Mesendoderm (in vitro differentiated cells): Measurements from ENCODE around the gene C12orf43.

Source experiments
- DNase-seq: peaks from one replicate; pipeline ENCODE4 v3.0.0; 2013
- H2AK5ac ChIP-seq: 2 replicates; pipeline ENCODE4 v1.6.1; 2013; ENCODE audit warnings: low read length, inconsistent platforms
- H2BK120ac ChIP-seq: 2 replicates; pipeline ENCODE4 v1.6.1; 2013; ENCODE audit warnings: low read depth, mild to moderate bottlenecking, low read length, moderate library complexity, mixed read lengths
- H2BK15ac ChIP-seq: replicated peaks from 2 replicates; pipeline ENCODE4 v1.6.1; 2013; ENCODE audit warnings: low read depth, mild to moderate bottlenecking, moderate library complexity
- H2BK5ac ChIP-seq: 2 replicates; pipeline ENCODE4 v1.6.1; 2013; ENCODE audit warnings: low read length, inconsistent platforms
- H3K18ac ChIP-seq: 2 replicates; pipeline ENCODE4 v1.6.1; 2013; ENCODE audit warnings: mild to moderate bottlenecking, low read length, mixed read lengths
- H3K23ac ChIP-seq: one replicate; pipeline ENCODE4 v1.6.1; 2013; ENCODE audit warnings: low read length
- H3K27ac ChIP-seq: 2 replicates; pipeline ENCODE4 v1.5.1; 2013; ENCODE audit warnings: low read depth, mild to moderate bottlenecking, inconsistent platforms, low read length, moderate library complexity
- H3K27me3 ChIP-seq: 2 replicates; pipeline ENCODE4 v1.6.1; 2013; ENCODE audit warnings: low read length, control low read depth, mild to moderate bottlenecking, inconsistent platforms; ENCODE audit not compliant: insufficient read depth, poor library complexity
- H3K36me3 ChIP-seq: 2 replicates; pipeline ENCODE4 v1.6.1; 2013; ENCODE audit warnings: low read length, inconsistent platforms; ENCODE audit not compliant: control insufficient read depth, insufficient read depth
- H3K4ac ChIP-seq: one replicate; pipeline ENCODE4 v1.6.1; 2013; ENCODE audit warnings: low read depth, mild to moderate bottlenecking, low read length, moderate library complexity
- H3K4me1 ChIP-seq: 2 replicates; pipeline ENCODE4 v1.6.1; 2013; ENCODE audit warnings: low read depth, low read length, inconsistent platforms; ENCODE audit not compliant: control insufficient read depth
- H3K4me2 ChIP-seq: 2 replicates; pipeline ENCODE4 v1.6.1; 2013; ENCODE audit warnings: low read length
- H3K4me3 ChIP-seq: 2 replicates; pipeline ENCODE4 v1.5.1; 2013; ENCODE audit warnings: mild to moderate bottlenecking, low read length
- H3K56ac ChIP-seq: one replicate; pipeline ENCODE4 v1.6.1; 2013; ENCODE audit warnings: low read length
- H3K79me1 ChIP-seq: 2 replicates; pipeline ENCODE4 v1.6.1; 2013; ENCODE audit warnings: low read length, inconsistent platforms
- H3K79me2 ChIP-seq: 2 replicates; pipeline ENCODE4 v1.6.1; 2013; ENCODE audit warnings: mild to moderate bottlenecking, low read length; ENCODE audit not compliant: control insufficient read depth, insufficient read depth
- H3K9ac ChIP-seq: 2 replicates; pipeline ENCODE4 v1.6.1; 2013; ENCODE audit warnings: low read length, inconsistent platforms
- H4K5ac ChIP-seq: one replicate; pipeline ENCODE4 v1.6.1; 2013; ENCODE audit warnings: low read length
- H4K8ac ChIP-seq: one replicate; pipeline ENCODE4 v1.6.1; 2013; ENCODE audit warnings: low read depth, mild to moderate bottlenecking, control low read depth, low read length, moderate library complexity
- WGBS: extraction: QIAGEN DNeasy Blood & Tissue Kit; methylation state at CpG from one replicate; pipeline ENCODE4 v1.1.7; 2013; ENCODE audit warnings: low lambda C conversion rate, missing lambda C conversion rate; ENCODE audit not compliant: insufficient coverage; ENCODE audit errors: extremely low coverage; 5-methylcytosine and 5-hydroxymethylcytosine counted together

C12orf43 gene

GRCh38 chr12:120959111-120959878 is 57.0 kb downstream of the C12orf43 start:
- no CpG with 5 or more reads among the region's 13 CpGs for WGBS
- no peak overlapping the region for H4K5ac ChIP-seq
- no peak overlapping the region for H3K18ac ChIP-seq
- no peak overlapping the region for H3K9ac ChIP-seq
- H3K4me2 ChIP-seq: no peak overlapping the region
- no peak overlapping the region for H4K8ac ChIP-seq
- no peaks in the 10 kb centered on the region for H3K27me3 ChIP-seq
- no peaks in the 10 kb centered on the region for H3K36me3 ChIP-seq
- no peak overlapping the region for H2BK5ac ChIP-seq
- no peaks in the 10 kb centered on the region for H3K4me1 ChIP-seq
- H3K79me2 ChIP-seq: no peaks in the 10 kb centered on the region
- H3K4ac ChIP-seq: no peak overlapping the region
- DNase-seq: no peak
- H3K56ac ChIP-seq: no peak overlapping the region
- no peak overlapping the region for H3K23ac ChIP-seq
- no peak overlapping the region for H3K27ac ChIP-seq
- H2BK15ac ChIP-seq: no peak overlapping the region
- H3K4me3 ChIP-seq: no peak overlapping the region
- no peak overlapping the region for H2BK120ac ChIP-seq
- no peak overlapping the region for H2AK5ac ChIP-seq
- H3K79me1 ChIP-seq: no peaks in the 10 kb centered on the region

GRCh38 chr12:120956579-120957300 is 59.5 kb downstream of the C12orf43 start:
- Histone ChIP-seq H3K27me3 (no peaks in the 10 kb centered on the region), H2BK5ac (no peak overlapping the region), H3K79me2 (no peaks in the 10 kb centered on the region), H3K4me1 (no peaks in the 10 kb centered on the region), H3K79me1 (no peaks in the 10 kb centered on the region), H2BK15ac (no peak overlapping the region), H3K4me3 (no peak overlapping the region), H4K5ac (no peak overlapping the region), H3K9ac (no peak overlapping the region), H2BK120ac (no peak overlapping the region), H3K18ac (no peak overlapping the region), H4K8ac (no peak overlapping the region), H3K27ac (no peak overlapping the region), H3K23ac (no peak overlapping the region), H3K4ac (no peak overlapping the region), H2AK5ac (no peak overlapping the region), H3K56ac (no peak overlapping the region), H3K36me3 (no peaks in the 10 kb centered on the region), H3K4me2 (no peak overlapping the region)
- no peak for DNase-seq
- no CpG with 5 or more reads among the region's 5 CpGs for WGBS

GRCh38 chr12:120955232-120955631 is 61.1 kb downstream of the C12orf43 start:
- Histone ChIP-seq H3K27ac (no peak overlapping the region), H3K9ac (no peak overlapping the region), H3K4ac (no peak overlapping the region), H3K36me3 (no peaks in the 10 kb centered on the region), H3K4me3 (no peak overlapping the region), H3K18ac (no peak overlapping the region), H3K27me3 (no peaks in the 10 kb centered on the region), H2BK15ac (no peak overlapping the region), H3K23ac (no peak overlapping the region), H3K4me2 (no peak overlapping the region), H3K79me1 (no peaks in the 10 kb centered on the region), H2BK120ac (no peak overlapping the region), H3K79me2 (no peaks in the 10 kb centered on the region), H3K4me1 (no peaks in the 10 kb centered on the region), H3K56ac (no peak overlapping the region), H2BK5ac (no peak overlapping the region), H4K8ac (no peak overlapping the region), H4K5ac (no peak overlapping the region), H2AK5ac (no peak overlapping the region)
- DNase-seq: peak; percentile 26
- no CpG with 5 or more reads among the region's 4 CpGs for WGBS

GRCh38 chr12:120950807-120951206 is 65.5 kb downstream of the C12orf43 start:
- H3K4me2 ChIP-seq: no peak overlapping the region
- whole genome bisulfite sequencing: no CpG with 5 or more reads among the region's 5 CpGs
- H3K4ac ChIP-seq: no peak overlapping the region
- no peak overlapping the region for H2AK5ac ChIP-seq
- H3K36me3 ChIP-seq: no peaks in the 10 kb centered on the region
- no peaks in the 10 kb centered on the region for H3K79me2 ChIP-seq
- no peaks in the 10 kb centered on the region for H3K27me3 ChIP-seq
- no peak overlapping the region for H4K5ac ChIP-seq
- no peak overlapping the region for H4K8ac ChIP-seq
- H3K23ac ChIP-seq: no peak overlapping the region
- H3K27ac ChIP-seq: no peak overlapping the region
- no peak for DNase-seq
- no peak overlapping the region for H2BK5ac ChIP-seq
- H3K18ac ChIP-seq: no peak overlapping the region
- no peak overlapping the region for H2BK15ac ChIP-seq
- H3K4me3 ChIP-seq: no peak overlapping the region
- no peak overlapping the region for H2BK120ac ChIP-seq
- no peak overlapping the region for H3K56ac ChIP-seq
- no peak overlapping the region for H3K9ac ChIP-seq
- no peaks in the 10 kb centered on the region for H3K4me1 ChIP-seq
- no peaks in the 10 kb centered on the region for H3K79me1 ChIP-seq
